ENCODE data around the gene PBLD.

PBLD gene

GRCh38 chr10:68332259-68333057, at the start of gene PBLD:
Gene PBLD, minus strand, starts transcription at chr10:68332928. Its CDS starts 26,084 bp downstream, at chr10:68306844.
- in situ Hi-C loops (cut with HindIII; ENCODE audit: low sequenced_read_pairs) = no loop called here

GRCh38 chr10:68371604-68372003, 38.9 kb upstream of the PBLD start:
- in situ Hi-C loops (cut with HindIII; ENCODE audit: low sequenced_read_pairs) = no loop called here

GRCh38 chr10:68367121-68367520, 34.4 kb upstream of the PBLD start:
- in situ Hi-C loops (cut with HindIII; ENCODE audit: low sequenced_read_pairs) = no loop called here

GRCh38 chr10:68366600-68366999, 33.9 kb upstream of the PBLD start:
- in situ Hi-C loops (cut with HindIII; ENCODE audit: low sequenced_read_pairs) = no loop called here

GRCh38 chr10:68365611-68366010, 32.9 kb upstream of the PBLD start:
- in situ Hi-C loops (cut with HindIII; ENCODE audit: low sequenced_read_pairs) = no loop called here

GRCh38 chr10:68364101-68364886, 31.6 kb upstream of the PBLD start:
- in situ Hi-C loops (cut with HindIII; ENCODE audit: low sequenced_read_pairs) = no loop called here

GRCh38 chr10:68362590-68362989, 29.9 kb upstream of the PBLD start:
- in situ Hi-C loops (cut with HindIII; ENCODE audit: low sequenced_read_pairs) = no loop called here

GRCh38 chr10:68359189-68359588, 26.5 kb upstream of the PBLD start:
- in situ Hi-C loops (cut with HindIII; ENCODE audit: low sequenced_read_pairs) = no loop called here

GRCh38 chr10:68353537-68353936, 20.8 kb upstream of the PBLD start:
- in situ Hi-C loops (cut with HindIII; ENCODE audit: low sequenced_read_pairs) = no loop called here

- in situ Hi-C loops (cut with HindIII; ENCODE audit: low sequenced_read_pairs) = no loop called here
These were observed 15.6 kb upstream of the PBLD start for GRCh38 chr10:68348265-68348741.

GRCh38 chr10:68346774-68347173, 14.0 kb upstream of the PBLD start:
- in situ Hi-C loops (cut with HindIII; ENCODE audit: low sequenced_read_pairs) = no loop called here

GRCh38 chr10:68345621-68346020, 12.9 kb upstream of the PBLD start:
- in situ Hi-C loops (cut with HindIII; ENCODE audit: low sequenced_read_pairs) = no loop called here

GRCh38 chr10:68342909-68343516, 10.3 kb upstream of the PBLD start:
- in situ Hi-C loops (cut with HindIII; ENCODE audit: low sequenced_read_pairs) = no loop called here

GRCh38 chr10:68340358-68341080, 7.8 kb upstream of the PBLD start:
- in situ Hi-C loops (cut with HindIII; ENCODE audit: low sequenced_read_pairs) = no loop called here

- in situ Hi-C loops (cut with HindIII; ENCODE audit: low sequenced_read_pairs) = no loop called here
These were observed 4.1 kb upstream of the PBLD start for GRCh38 chr10:68336754-68337351.

GRCh38 chr10:68334672-68335467, 2.1 kb upstream of the PBLD start:
- in situ Hi-C loops (cut with HindIII; ENCODE audit: low sequenced_read_pairs) = no loop called here

GRCh38 chr10:68333440-68334431, 1.0 kb upstream of the PBLD start:
- in situ Hi-C loops (cut with HindIII; ENCODE audit: low sequenced_read_pairs) = no loop called here

GRCh38 chr10:68333058-68333395, 299 bp upstream of the PBLD start:
- in situ Hi-C loops (cut with HindIII; ENCODE audit: low sequenced_read_pairs) = no loop called here
